HEK293 (cell line): ENCODE measurements around the gene REV3L.

ENCODE experiments used
- CTCF ChIA-PET: fragments of 350-600 bp; formaldehyde crosslinking; extraction: SDS; loops from one replicate; lab custom pipeline; 2021; ENCODE audit warnings: antibody characterized with exemption; lab: Yijun Ruan, JAX
- POLR2A ChIA-PET: fragments of 300-600 bp; formaldehyde crosslinking; extraction: SDS; loops from one replicate; lab custom pipeline; 2020; ENCODE audit warnings: antibody characterized with exemption, inconsistent platforms; lab: Yijun Ruan, JAX
- H3K27ac ChIP-seq: fragments of 200-500 bp; sonication (Bioruptor generic); 2 replicates; pipeline ENCODE4 v1.5.1; 2014; ENCODE audit warnings: low read depth, low read length, control low read depth, inconsistent platforms; ENCODE audit errors: extremely low read depth
- H3K36me3 ChIP-seq, 2 experiments: fragments of 200-500 bp in 1 of 2; sonication (Bioruptor generic) in 1 of 2; 1 replicate in 1 of 2; 2 replicates in 1 of 2; pipeline ENCODE4 v1.5.1; 2014 to 2017; ENCODE audit warnings: inconsistent platforms in 2 of 2, low read length in 2 of 2; ENCODE audit not compliant: control insufficient read depth in 2 of 2, insufficient read depth in 1 of 2
- H3K4me1 ChIP-seq: fragments of 200-500 bp; sonication (Bioruptor generic); 2 replicates; pipeline ENCODE4 v1.5.1; 2014; ENCODE audit warnings: mild to moderate bottlenecking, low read length, inconsistent platforms; ENCODE audit not compliant: control insufficient read depth, insufficient read depth
- H3K4me3 ChIP-seq: 2 replicates; pipeline ENCODE4 v1.5.1; 2011; ENCODE audit warnings: low read depth, mild to moderate bottlenecking, control low read depth, low read length, moderate library complexity
- H3K9me3 ChIP-seq: fragments of 200-500 bp; sonication (Bioruptor generic); 2 replicates; pipeline ENCODE4 v1.5.1; 2014; ENCODE audit warnings: low read depth, low read length, inconsistent platforms; ENCODE audit not compliant: control insufficient read depth, insufficient read depth
- HOXD13 ChIP-seq: sonication (generic); formaldehyde crosslinking; IDR thresholded peaks from 2 replicates; pipeline ENCODE4 v1.8.0; 2022; ENCODE audit warnings: missing genetic modification reagents, borderline replicate concordance
- KLF1 ChIP-seq: fragments of 450-650 bp; formaldehyde crosslinking; IDR thresholded peaks from 2 replicates; pipeline ENCODE4 v1.5.1; 2016; ENCODE audit warnings: missing biosample characterization, missing genetic modification characterization
- ZNF16 ChIP-seq: fragments of 450-650 bp; formaldehyde crosslinking; IDR thresholded peaks from 2 replicates; pipeline ENCODE4 v1.5.1; 2016; ENCODE audit warnings: low read depth, missing biosample characterization, missing genetic modification characterization
- ZNF214 ChIP-seq: fragments of 450-650 bp; formaldehyde crosslinking; IDR thresholded peaks from 2 replicates; pipeline ENCODE4 v1.5.1; 2017; ENCODE audit warnings: missing biosample characterization, mild to moderate bottlenecking, missing genetic modification characterization, borderline replicate concordance
- ZNF239 ChIP-seq: fragments of 450-650 bp; formaldehyde crosslinking; IDR thresholded peaks from 2 replicates; pipeline ENCODE4 v1.5.1; 2016; ENCODE audit warnings: missing biosample characterization, missing genetic modification characterization
- ZNF311 ChIP-seq: fragments of 450-650 bp; formaldehyde crosslinking; IDR thresholded peaks from 2 replicates; pipeline ENCODE4 v1.5.1; 2017; ENCODE audit warnings: missing biosample characterization, missing genetic modification characterization, borderline replicate concordance
- ZNF341 ChIP-seq: fragments of 450-650 bp; formaldehyde crosslinking; IDR thresholded peaks from 2 replicates; pipeline ENCODE4; 2016; ENCODE audit warnings: low read depth, missing biosample characterization, missing genetic modification characterization
- ZNF404 ChIP-seq: fragments of 450-650 bp; formaldehyde crosslinking; IDR thresholded peaks from 2 replicates; pipeline ENCODE4 v1.5.1; 2017; ENCODE audit warnings: missing biosample characterization, missing genetic modification characterization
- ZNF449 ChIP-seq: fragments of 450-650 bp; formaldehyde crosslinking; IDR thresholded peaks from 2 replicates; pipeline ENCODE4 v1.5.1; 2017; ENCODE audit warnings: missing biosample characterization, mild to moderate bottlenecking, missing genetic modification characterization, moderate library complexity
- ZNF580 ChIP-seq: fragments of 450-650 bp; formaldehyde crosslinking; IDR thresholded peaks from 2 replicates; pipeline ENCODE4 v1.5.1; 2016; ENCODE audit warnings: missing biosample characterization, missing genetic modification characterization
- ZNF747 ChIP-seq: fragments of 450-650 bp; formaldehyde crosslinking; IDR thresholded peaks from 2 replicates; pipeline ENCODE4 v1.5.1; 2016; ENCODE audit warnings: missing biosample characterization, missing genetic modification characterization
- ZNF76 ChIP-seq: fragments of 450-650 bp; formaldehyde crosslinking; IDR thresholded peaks from 2 replicates; pipeline ENCODE4; 2016; ENCODE audit warnings: low read depth, missing biosample characterization, missing genetic modification characterization, borderline replicate concordance
- ZNF792 ChIP-seq: fragments of 450-650 bp; formaldehyde crosslinking; IDR thresholded peaks from 2 replicates; pipeline ENCODE4 v1.5.1; 2016; ENCODE audit warnings: missing biosample characterization, missing genetic modification characterization
- TF ChIP-seq, protein P1 (sequence below): fragments of 450-650 bp; formaldehyde crosslinking; IDR thresholded peaks from 2 replicates; pipeline ENCODE4 v1.5.1; 2016; ENCODE audit warnings: missing biosample characterization, missing genetic modification characterization
- TF ChIP-seq, protein P2 (sequence below): fragments of 450-650 bp; formaldehyde crosslinking; IDR thresholded peaks from 2 replicates; pipeline ENCODE4 v1.5.1; 2016; ENCODE audit warnings: missing biosample characterization, missing genetic modification characterization

The REV3L gene

GRCh38 chr6:111258615-111259088 is 224.4 kb downstream of the REV3L start (continued):
- no peak for TF ChIP-seq ZNF214
- no peak for TF ChIP-seq ZNF76
- TF ChIP-seq, protein P1, sequence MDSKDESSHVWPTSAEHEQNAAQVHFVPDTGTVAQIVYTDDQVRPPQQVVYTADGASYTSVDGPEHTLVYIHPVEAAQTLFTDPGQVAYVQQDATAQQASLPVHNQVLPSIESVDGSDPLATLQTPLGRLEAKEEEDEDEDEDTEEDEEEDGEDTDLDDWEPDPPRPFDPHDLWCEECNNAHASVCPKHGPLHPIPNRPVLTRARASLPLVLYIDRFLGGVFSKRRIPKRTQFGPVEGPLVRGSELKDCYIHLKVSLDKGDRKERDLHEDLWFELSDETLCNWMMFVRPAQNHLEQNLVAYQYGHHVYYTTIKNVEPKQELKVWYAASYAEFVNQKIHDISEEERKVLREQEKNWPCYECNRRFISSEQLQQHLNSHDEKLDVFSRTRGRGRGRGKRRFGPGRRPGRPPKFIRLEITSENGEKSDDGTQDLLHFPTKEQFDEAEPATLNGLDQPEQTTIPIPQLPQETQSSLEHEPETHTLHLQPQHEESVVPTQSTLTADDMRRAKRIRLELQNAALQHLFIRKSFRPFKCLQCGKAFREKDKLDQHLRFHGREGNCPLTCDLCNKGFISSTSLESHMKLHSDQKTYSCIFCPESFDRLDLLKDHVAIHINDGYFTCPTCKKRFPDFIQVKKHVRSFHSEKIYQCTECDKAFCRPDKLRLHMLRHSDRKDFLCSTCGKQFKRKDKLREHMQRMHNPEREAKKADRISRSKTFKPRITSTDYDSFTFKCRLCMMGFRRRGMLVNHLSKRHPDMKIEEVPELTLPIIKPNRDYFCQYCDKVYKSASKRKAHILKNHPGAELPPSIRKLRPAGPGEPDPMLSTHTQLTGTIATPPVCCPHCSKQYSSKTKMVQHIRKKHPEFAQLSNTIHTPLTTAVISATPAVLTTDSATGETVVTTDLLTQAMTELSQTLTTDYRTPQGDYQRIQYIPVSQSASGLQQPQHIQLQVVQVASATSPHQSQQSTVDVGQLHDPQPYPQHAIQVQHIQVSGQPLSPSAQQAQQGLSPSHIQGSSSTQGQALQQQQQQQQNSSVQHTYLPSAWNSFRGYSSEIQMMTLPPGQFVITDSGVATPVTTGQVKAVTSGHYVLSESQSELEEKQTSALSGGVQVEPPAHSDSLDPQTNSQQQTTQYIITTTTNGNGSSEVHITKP (tag by site-specific recombination), result peak; percentile 96
- no peak for TF ChIP-seq ZNF449 (tag by site-specific recombination)
- no peak for TF ChIP-seq ZNF239 (tag by site-specific recombination)

DNA sequence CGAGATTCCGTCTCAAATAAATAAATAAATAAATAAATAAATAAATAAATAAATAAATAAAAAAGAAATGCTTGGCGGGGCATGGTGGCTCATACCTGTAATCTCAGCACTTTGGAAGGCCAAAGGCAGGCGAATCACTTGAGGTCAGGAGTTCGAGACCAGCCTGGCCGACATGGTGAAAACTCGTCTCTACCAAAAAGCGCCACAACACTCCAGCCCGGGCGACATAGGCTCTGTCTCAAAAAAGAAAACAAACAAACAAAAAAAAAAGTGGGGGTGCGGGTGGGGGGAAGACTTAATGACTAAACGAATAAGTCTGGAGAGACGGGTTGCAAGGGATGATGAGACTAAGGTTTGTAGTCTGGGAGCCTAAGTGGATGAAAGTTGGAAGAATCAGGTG is 225.0 kb downstream of the REV3L start:
- CTCF ChIA-PET, result interaction anchor here (0.6 to 2.7 kb wide), 19 partner anchors 7 to 1143 kb away, joined by 3 to 26 read pairs (median 5); no protein-coding TSS in a partner anchor

More for the DNA sequence above, 225.0 kb downstream of the REV3L start:
- peaks cover 4 to 9% of the 10 kb centered on the region in 2 experiments; a peak in 2 of 3 replicates for H3K36me3 ChIP-seq
- POLR2A ChIA-PET, result interaction anchor here (1.5 kb wide), 1 partner anchor 220 kb away, joined by 17 read pairs; no protein-coding TSS in a partner anchor
- no peaks in the 10 kb centered on the region for H3K9me3 ChIP-seq
- H3K4me3 ChIP-seq, result no peak overlapping the region
- H3K4me1 ChIP-seq, result no peaks in the 10 kb centered on the region
- H3K27ac ChIP-seq, result no peak overlapping the region
- TF ChIP-seq KLF1 (no peak), ZNF792 (tag by site-specific recombination) (no peak), ZNF580 (tag by site-specific recombination) (no peak), ZNF311 (no peak), ZNF747 (no peak), ZNF341 (tag by site-specific recombination) (no peak), ZNF404 (tag by site-specific recombination) (no peak), ZNF16 (tag by site-specific recombination) (no peak), HOXD13 (CRISPR knock-in tag) (no peak)
- TF ChIP-seq, protein P1 (tag by site-specific recombination), result no peak
- TF ChIP-seq, protein P2, sequence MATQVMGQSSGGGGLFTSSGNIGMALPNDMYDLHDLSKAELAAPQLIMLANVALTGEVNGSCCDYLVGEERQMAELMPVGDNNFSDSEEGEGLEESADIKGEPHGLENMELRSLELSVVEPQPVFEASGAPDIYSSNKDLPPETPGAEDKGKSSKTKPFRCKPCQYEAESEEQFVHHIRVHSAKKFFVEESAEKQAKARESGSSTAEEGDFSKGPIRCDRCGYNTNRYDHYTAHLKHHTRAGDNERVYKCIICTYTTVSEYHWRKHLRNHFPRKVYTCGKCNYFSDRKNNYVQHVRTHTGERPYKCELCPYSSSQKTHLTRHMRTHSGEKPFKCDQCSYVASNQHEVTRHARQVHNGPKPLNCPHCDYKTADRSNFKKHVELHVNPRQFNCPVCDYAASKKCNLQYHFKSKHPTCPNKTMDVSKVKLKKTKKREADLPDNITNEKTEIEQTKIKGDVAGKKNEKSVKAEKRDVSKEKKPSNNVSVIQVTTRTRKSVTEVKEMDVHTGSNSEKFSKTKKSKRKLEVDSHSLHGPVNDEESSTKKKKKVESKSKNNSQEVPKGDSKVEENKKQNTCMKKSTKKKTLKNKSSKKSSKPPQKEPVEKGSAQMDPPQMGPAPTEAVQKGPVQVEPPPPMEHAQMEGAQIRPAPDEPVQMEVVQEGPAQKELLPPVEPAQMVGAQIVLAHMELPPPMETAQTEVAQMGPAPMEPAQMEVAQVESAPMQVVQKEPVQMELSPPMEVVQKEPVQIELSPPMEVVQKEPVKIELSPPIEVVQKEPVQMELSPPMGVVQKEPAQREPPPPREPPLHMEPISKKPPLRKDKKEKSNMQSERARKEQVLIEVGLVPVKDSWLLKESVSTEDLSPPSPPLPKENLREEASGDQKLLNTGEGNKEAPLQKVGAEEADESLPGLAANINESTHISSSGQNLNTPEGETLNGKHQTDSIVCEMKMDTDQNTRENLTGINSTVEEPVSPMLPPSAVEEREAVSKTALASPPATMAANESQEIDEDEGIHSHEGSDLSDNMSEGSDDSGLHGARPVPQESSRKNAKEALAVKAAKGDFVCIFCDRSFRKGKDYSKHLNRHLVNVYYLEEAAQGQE, result no peak
